Testis (tissue), 2 donors: ENCODE measurements around the gene KRT13.

Source experiments
- CTCF ChIP-seq, 3 experiments: fragments of 450-650 bp in 2 of 3; fragments of 200-600 bp in 1 of 3; sonication (generic) in 1 of 3; IDR thresholded peaks; one replicate each; pipeline ENCODE4 v1.5.1; 2016 to 2019; ENCODE audit warnings: antibody characterized with exemption in 3 of 3, mild to moderate bottlenecking in 2 of 3, moderate library complexity in 1 of 3
- POLR2A ChIP-seq: fragments of 450-650 bp; IDR thresholded peaks from one replicate; pipeline ENCODE4 v1.6.1; 2017; ENCODE audit warnings: antibody characterized with exemption, mild to moderate bottlenecking, moderate library complexity

GRCh38 chr17:41544935-41545334, 39.5 kb upstream of the KRT13 start:
- TF ChIP-seq POLR2A (no peak), CTCF (IDR thresholded peaks at IDR 0.05) (no peak)
